ENCODE results near the gene AP1M1. TPM values are rescaled to one million over a fixed set of nuclear protein-coding genes. Genes with fewer than 3 reads are reported as not detected.

AP1M1 gene
- total RNA-seq, 1 experiment from 2014 or later = 30.3 TPM

GRCh38 chr19:16229322-16229641 is 31.6 kb downstream of the AP1M1 start:
- Mint-ChIP-seq H3K27ac (peak overlapping the region in 1 of 3 experiments; percentile 0; a peak in 1 of 7 replicates), H3K4me1 (no peaks in the 10 kb centered on the region), H3K36me3 (ENCODE audit: insufficient read depth in 1 of 3, low read depth in 3 of 3) (peaks cover 2 to 19% (median 14%) of the 10 kb centered on the region in 3 experiments; a peak in 6 of 7 replicates), H3K4me3 (no peak overlapping the region), H3K27me3 (ENCODE audit: low read depth) (no peaks in the 10 kb centered on the region), H3K9me3 (no peaks in the 10 kb centered on the region; a peak in 1 of 5 replicates)
- WGBS (ENCODE audit: extremely low coverage, insufficient read length, low lambda C conversion rate) = no CpG with 5 or more reads among the region's 9 CpGs
- Histone ChIP-seq H2BK12ac (ENCODE audit: insufficient read length, low read depth, low read length) (no peak overlapping the region), H2BK5ac (ENCODE audit: insufficient read length, low read length) (no peak overlapping the region), H3K23ac (ENCODE audit: insufficient read length, low read depth, low read length) (no peak overlapping the region), H2BK120ac (ENCODE audit: low read depth, low read length, poor library complexity, severe bottlenecking) (no peak overlapping the region), H3K27ac (ENCODE audit: insufficient read length, low read depth, low read length) (no peak overlapping the region), H3T11ph (ENCODE audit: low read length) (no peak overlapping the region), H3K9ac (ENCODE audit: extremely low read depth, insufficient read length, low read length) (no peak overlapping the region), H3K14ac (ENCODE audit: insufficient read depth, low read length) (no peak overlapping the region), H4K20me1 (ENCODE audit: control insufficient read depth, insufficient read depth, insufficient read length) (no peaks in the 10 kb centered on the region), H3K18ac (ENCODE audit: insufficient read length, low read depth, low read length) (no peak overlapping the region), H4K8ac (replicated peaks; ENCODE audit: insufficient read length, low read depth, low read length) (no peak overlapping the region), H3K4ac (ENCODE audit: low read depth, low read length) (no peak overlapping the region), H4K91ac (ENCODE audit: insufficient read length, low read depth, low read length) (no peak overlapping the region), H2AK5ac (ENCODE audit: insufficient read length, low read length) (no peak overlapping the region), H2AFZ (ENCODE audit: low read length) (no peak overlapping the region), H3K27me3 (ENCODE audit: insufficient read depth, low read length) (no peaks in the 10 kb centered on the region), H3K56ac (ENCODE audit: insufficient read length, low read depth, low read length) (no peak overlapping the region), H4K5ac (ENCODE audit: insufficient read length, low read depth, low read length) (no peak overlapping the region), H3K4me2 (ENCODE audit: insufficient read depth, insufficient read length, low read length) (no peak overlapping the region), H3K79me2 (ENCODE audit: insufficient read depth, low read length) (no peaks in the 10 kb centered on the region), H3K79me1 (ENCODE audit: insufficient read depth, low read depth, low read length, poor library complexity, severe bottlenecking) (no peaks in the 10 kb centered on the region), H3K9me3 (ENCODE audit: control insufficient read depth, low read depth, low read length) (no peaks in the 10 kb centered on the region), H3K23me2 (ENCODE audit: insufficient read length, low read depth, low read length, poor library complexity, severe bottlenecking) (no peaks in the 10 kb centered on the region), H2BK15ac (ENCODE audit: low read depth, low read length) (no peak overlapping the region), H3K4me1 (ENCODE audit: insufficient read depth, low read length) (no peaks in the 10 kb centered on the region), H2BK20ac (ENCODE audit: low read depth, low read length, poor library complexity, severe bottlenecking) (no peak overlapping the region)
- no peak for TF ChIP-seq CTCF (conservative IDR thresholded peaks at IDR 0.05)
- no peak for DNase-seq

Measured in H9 (cell line).